Measurements from ENCODE around the gene FRMD4A.

Gene FRMD4A

DNA sequence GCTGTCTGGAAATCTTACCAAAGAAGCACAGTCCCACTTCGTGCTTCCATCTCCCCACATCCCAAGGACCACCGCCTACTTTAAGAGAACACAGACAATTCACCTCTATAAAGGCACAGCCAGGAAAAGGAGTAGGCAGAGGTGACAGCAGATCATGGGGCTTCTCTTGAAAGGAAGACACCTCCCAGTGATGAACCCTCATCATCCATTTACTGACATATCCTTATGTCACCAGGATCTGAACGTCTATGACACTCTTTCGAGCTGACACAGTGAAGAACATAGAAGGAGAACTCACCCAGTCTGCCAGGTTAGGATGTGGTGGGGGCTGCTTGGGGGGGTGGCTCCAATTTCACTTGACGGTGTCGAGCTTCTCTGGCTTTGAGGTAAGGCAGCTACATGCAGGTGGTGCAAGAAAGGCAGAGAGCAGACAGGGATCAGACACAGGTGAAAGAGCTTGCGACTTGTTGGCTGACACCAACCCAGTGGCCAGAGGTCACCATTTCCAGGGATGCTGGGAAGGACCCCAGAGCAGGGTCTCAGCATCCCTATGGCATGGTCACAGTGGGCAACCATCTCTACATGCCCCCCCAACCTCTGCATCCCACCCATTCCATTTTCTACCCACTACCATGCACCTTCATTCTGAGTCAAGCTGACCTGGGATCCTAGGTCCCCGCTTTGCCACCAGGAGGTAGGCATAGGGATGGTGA is 676.5 kb downstream of the FRMD4A start:
- no peak for DNase-seq
- H3K27me3 ChIP-seq (replicated peaks) = no peaks in the 10 kb centered on the region
- H3K27ac ChIP-seq = no peak overlapping the region
- TF ChIP-seq, protein P1, sequence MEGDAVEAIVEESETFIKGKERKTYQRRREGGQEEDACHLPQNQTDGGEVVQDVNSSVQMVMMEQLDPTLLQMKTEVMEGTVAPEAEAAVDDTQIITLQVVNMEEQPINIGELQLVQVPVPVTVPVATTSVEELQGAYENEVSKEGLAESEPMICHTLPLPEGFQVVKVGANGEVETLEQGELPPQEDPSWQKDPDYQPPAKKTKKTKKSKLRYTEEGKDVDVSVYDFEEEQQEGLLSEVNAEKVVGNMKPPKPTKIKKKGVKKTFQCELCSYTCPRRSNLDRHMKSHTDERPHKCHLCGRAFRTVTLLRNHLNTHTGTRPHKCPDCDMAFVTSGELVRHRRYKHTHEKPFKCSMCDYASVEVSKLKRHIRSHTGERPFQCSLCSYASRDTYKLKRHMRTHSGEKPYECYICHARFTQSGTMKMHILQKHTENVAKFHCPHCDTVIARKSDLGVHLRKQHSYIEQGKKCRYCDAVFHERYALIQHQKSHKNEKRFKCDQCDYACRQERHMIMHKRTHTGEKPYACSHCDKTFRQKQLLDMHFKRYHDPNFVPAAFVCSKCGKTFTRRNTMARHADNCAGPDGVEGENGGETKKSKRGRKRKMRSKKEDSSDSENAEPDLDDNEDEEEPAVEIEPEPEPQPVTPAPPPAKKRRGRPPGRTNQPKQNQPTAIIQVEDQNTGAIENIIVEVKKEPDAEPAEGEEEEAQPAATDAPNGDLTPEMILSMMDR (IDR thresholded peaks at IDR 0.05; ENCODE audit: low read depth, low read length, missing control alignments) = no peak
- in situ Hi-C loops (cut with HindIII; ENCODE audit: low pct_ligation_motif_present, low sequenced_read_pairs) = no loop called here
- no peak overlapping the region for H3K4me3 ChIP-seq (ENCODE audit: low read depth, low read length)
- peaks cover 92% of the 10 kb centered on the region for H3K36me3 ChIP-seq (replicated peaks)

DNA sequence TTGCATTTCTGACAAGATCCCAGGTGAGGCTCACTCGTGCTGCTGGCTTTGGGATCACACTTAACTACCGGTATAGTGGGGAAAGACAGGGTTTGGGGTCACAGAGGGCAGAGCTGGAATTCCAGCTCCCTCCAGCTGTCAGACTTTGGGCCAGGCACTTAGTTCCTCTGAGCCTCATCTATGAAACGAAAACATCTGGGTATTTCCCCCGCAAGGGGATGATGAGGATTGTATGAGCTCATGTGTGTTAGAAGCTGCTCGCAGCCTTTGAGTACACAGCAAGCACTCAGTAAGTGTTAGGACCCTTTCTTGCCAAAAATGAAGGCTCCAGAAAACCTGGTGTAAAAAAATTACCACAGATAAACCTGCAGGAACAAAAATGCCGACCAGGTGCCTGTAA is 677.9 kb downstream of the FRMD4A start:
- no peak overlapping the region for H3K4me3 ChIP-seq (ENCODE audit: low read depth, low read length)
- in situ Hi-C loops (cut with HindIII; ENCODE audit: low pct_ligation_motif_present, low sequenced_read_pairs) = no loop called here
- TF ChIP-seq, protein P1 (IDR thresholded peaks at IDR 0.05; ENCODE audit: low read depth, low read length, missing control alignments) = no peak
- H3K27ac ChIP-seq = no peak overlapping the region
- H3K36me3 ChIP-seq (replicated peaks) = peaks cover 95% of the 10 kb centered on the region
- DNase-seq = no peak
- no peaks in the 10 kb centered on the region for H3K27me3 ChIP-seq (replicated peaks)

DNA sequence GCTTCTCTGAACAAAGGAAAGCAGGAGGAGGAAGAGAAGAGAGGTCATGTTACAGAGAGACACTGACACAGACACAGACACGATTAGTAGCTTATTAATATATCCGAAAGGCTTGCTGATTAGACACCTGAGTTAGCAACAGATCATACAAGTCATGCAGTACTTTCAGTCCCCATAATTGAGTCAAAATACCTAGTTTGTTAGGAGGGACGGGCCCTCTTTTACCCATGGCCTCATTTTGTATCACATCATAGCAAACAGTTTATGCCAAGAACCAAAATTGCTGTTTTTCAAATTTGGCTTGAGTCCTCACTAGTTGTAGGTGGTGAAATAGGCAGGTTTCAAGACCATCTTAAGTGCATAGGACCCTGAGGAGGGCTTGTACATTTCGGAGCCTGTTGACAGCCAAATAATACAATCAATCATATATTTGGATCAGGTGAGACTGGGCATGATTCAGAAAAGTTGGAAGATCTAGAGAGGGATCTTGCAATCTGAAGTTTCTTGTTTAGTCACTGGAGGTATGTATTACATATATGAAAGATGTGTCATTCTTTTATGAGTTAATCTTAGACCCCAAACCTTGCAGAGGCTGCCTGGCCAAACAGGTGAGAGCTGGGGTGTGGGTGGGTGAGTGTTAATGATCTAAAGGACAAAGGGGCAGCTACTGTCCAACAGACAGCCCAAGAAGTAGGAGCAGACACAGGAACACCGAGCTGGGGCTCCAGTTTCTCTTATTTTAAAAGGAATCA is 678.6 kb downstream of the FRMD4A start:
- TF ChIP-seq, protein P1 (IDR thresholded peaks at IDR 0.05; ENCODE audit: low read depth, low read length, missing control alignments) = no peak
- in situ Hi-C loops (cut with HindIII; ENCODE audit: low pct_ligation_motif_present, low sequenced_read_pairs) = no loop called here
- peaks cover 97% of the 10 kb centered on the region for H3K36me3 ChIP-seq (replicated peaks)
- no peak overlapping the region for H3K4me3 ChIP-seq (ENCODE audit: low read depth, low read length)
- no peak for DNase-seq
- no peak overlapping the region for H3K27ac ChIP-seq
- no peaks in the 10 kb centered on the region for H3K27me3 ChIP-seq (replicated peaks)

DNA sequence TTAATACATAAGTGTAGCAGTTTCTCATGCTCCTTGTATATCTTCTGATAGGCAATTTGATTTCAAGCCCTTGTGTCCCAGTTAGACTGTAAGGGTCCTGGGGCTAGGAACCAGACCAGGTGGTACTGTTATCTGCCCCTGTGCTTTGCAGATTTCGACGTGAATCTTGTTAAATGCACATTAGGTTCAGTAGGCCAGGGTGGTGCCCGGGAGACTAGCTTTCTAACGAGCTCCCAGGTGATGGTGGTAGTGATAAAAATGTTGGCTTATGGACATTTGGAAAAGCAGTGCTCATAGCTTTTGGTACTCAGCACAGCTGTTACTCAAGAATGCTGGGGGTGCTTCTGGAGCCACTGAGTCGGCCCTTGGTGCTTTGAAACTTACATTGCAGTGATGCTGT is 679.8 kb downstream of the FRMD4A start:
- in situ Hi-C loops (cut with HindIII; ENCODE audit: low pct_ligation_motif_present, low sequenced_read_pairs) = no loop called here
- Histone ChIP-seq H3K4me3 (ENCODE audit: low read depth, low read length) (no peak overlapping the region), H3K27me3 (replicated peaks) (no peaks in the 10 kb centered on the region), H3K27ac (no peak overlapping the region), H3K36me3 (replicated peaks) (peaks cover 99% of the 10 kb centered on the region)
- TF ChIP-seq, protein P1 (IDR thresholded peaks at IDR 0.05; ENCODE audit: low read depth, low read length, missing control alignments) = no peak
- DNase-seq = no peak

DNA sequence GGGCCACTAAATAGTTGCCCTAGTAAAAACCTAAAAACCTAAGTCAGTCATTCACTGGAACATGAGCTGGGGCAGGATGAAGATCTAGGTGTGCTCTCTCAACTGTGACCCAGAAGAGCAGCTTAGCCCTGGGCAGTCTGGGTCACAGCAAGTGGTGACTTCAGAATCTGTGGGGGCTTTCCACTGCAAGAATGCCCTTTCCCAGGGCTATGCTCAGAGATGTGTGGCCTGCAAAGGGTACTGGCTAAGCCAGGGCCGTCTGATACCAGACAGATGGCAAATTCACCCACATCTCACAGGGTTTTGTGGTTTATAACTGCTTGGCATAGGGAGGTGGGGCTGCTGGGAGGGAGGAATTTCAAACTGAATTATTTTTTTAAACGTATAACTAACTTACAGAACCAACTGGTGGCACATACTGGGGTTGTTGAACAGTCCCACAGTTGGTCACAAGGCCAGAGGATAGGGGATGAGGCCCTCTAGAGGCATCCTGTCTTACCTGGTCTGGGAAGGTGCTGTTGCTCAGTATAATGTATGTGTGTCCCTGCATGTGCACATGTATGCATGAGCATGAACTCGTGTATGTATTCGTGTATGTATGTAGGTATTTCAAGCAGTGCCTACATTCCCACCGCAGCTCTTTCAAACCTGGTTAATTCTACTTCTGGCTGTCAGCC is 680.7 kb downstream of the FRMD4A start:
- no peak for DNase-seq
- H3K27ac ChIP-seq = no peak overlapping the region
- no peak overlapping the region for H3K4me3 ChIP-seq (ENCODE audit: low read depth, low read length)
- H3K36me3 ChIP-seq (replicated peaks) = peaks cover 99% of the 10 kb centered on the region
- TF ChIP-seq, protein P1 (IDR thresholded peaks at IDR 0.05; ENCODE audit: low read depth, low read length, missing control alignments) = no peak
- in situ Hi-C loops (cut with HindIII; ENCODE audit: low pct_ligation_motif_present, low sequenced_read_pairs) = no loop called here
- no peaks in the 10 kb centered on the region for H3K27me3 ChIP-seq (replicated peaks)

Measured in brain microvascular endothelial cell (primary cell).